ENCODE measurements around the gene TPRX1. TPM values are rescaled to one million over a fixed set of nuclear protein-coding genes. Genes with fewer than 3 reads are reported as not detected.
"Not testable (repeated sequence)": the region's sequence is repeated elsewhere in the genome, so short reads cannot be mapped to it uniquely, and the experiment has no call there.

Gene TPRX1
- total and polyA plus RNA-seq, 9 of the 15 experiments (the other 6 are each of a cell fraction or from before 2014, with no cell fraction given) = not detected

- H3K4me3 ChIP-seq; H3K9me1 ChIP-seq (ENCODE audit: control insufficient read depth, insufficient read depth, low read length); H3K4me2 ChIP-seq (ENCODE audit: insufficient read depth, low read length); intact Hi-C loops (cut with micrococcal nuclease); BruUV-seq (replicated peaks); H2AFZ ChIP-seq (ENCODE audit: low read depth, low read length); H3K36me3 ChIP-seq (ENCODE audit: control insufficient read depth, insufficient read depth, low read length); H3K27me3 ChIP-seq (ENCODE audit: control insufficient read depth in 2 of 2, insufficient read depth in 2 of 2, low read length in 2 of 2); in situ Hi-C loops (cut with MboI); H3K9me3 ChIP-seq (replicated peaks; ENCODE audit: control insufficient read depth, insufficient read depth, low read depth, low read length); FAIRE-seq; H3K27ac ChIP-seq (ENCODE audit: extremely low read depth, low read depth, low read length); DNase-seq (ENCODE audit: extremely low read depth in 1 of 4, low spot score in 3 of 4); H3K79me2 ChIP-seq (ENCODE audit: control insufficient read depth, insufficient read depth, low read length); ATAC-seq; H3K9ac ChIP-seq (ENCODE audit: insufficient read depth in 1 of 2, low read depth in 2 of 2, low read length in 2 of 2); H4K20me1 ChIP-seq (replicated peaks; ENCODE audit: control insufficient read depth, insufficient read depth, low read length): not testable (repeated sequence)
- ChIA-PET POLR2A (interaction anchor here (1.0 to 1.5 kb wide), 2 partner anchors 11 to 19 kb away, joined by 4 to 7 read pairs; no protein-coding TSS in a partner anchor), CTCF (ENCODE audit: low intra/inter-chr PET ratio) (interaction anchor here (0.6 to 0.7 kb wide), 2 partner anchors 24 to 97 kb away, joined by 4 to 6 read pairs; no protein-coding TSS in a partner anchor)
- peaks cover 0 to 20% of the 10 kb centered on the region in 2 experiments; a peak in 2 of 5 replicates for H3K4me1 ChIP-seq (replicated peaks in 1 of 2; ENCODE audit: control insufficient read depth in 2 of 2, insufficient read depth in 2 of 2, low read length in 2 of 2)
- TF ChIP-seq ZNF121 (CRISPR knock-in tag; conservative IDR thresholded peaks at IDR 0.05) = peak; percentile 80; the same call in 1 of the 2 replicates
- 45% methylated on average over 2 of the region's 3 CpGs for WGBS (ENCODE audit: insufficient coverage, low coverage, missing lambda C conversion rate)
Observed at GRCh38 chr19:47764705-47765104, 39.6 kb downstream of the TPRX1 start.

- H3K9me1 ChIP-seq (ENCODE audit: control insufficient read depth, insufficient read depth, low read length) = no peaks in the 10 kb centered on the region
- in situ Hi-C loops (cut with MboI) (no loop called here), intact Hi-C loops (cut with micrococcal nuclease) (no loop called here)
- DNase-seq (ENCODE audit: extremely low read depth in 1 of 4, low spot score in 3 of 4) (no peak), FAIRE-seq (no peak), ATAC-seq (no peak)
- peaks cover 0 to 20% of the 10 kb centered on the region in 2 experiments; a peak in 2 of 5 replicates for H3K4me1 ChIP-seq (replicated peaks in 1 of 2; ENCODE audit: control insufficient read depth in 2 of 2, insufficient read depth in 2 of 2, low read length in 2 of 2)
- H2AFZ ChIP-seq (ENCODE audit: low read depth, low read length) = no peak overlapping the region
- H3K79me2 ChIP-seq (ENCODE audit: control insufficient read depth, insufficient read depth, low read length) = no peaks in the 10 kb centered on the region
- no peak overlapping the region for H3K27ac ChIP-seq (ENCODE audit: extremely low read depth, low read depth, low read length)
- peaks cover 16% of the 10 kb centered on the region; the same call in 2 of the 3 replicates for H3K36me3 ChIP-seq (ENCODE audit: control insufficient read depth, insufficient read depth, low read length)
- H4K20me1 ChIP-seq (replicated peaks; ENCODE audit: control insufficient read depth, insufficient read depth, low read length) = no peaks in the 10 kb centered on the region; the same call in 1 of the 2 replicates
- peak overlapping the region in 1 of 2 experiments; percentile 19; a peak in 1 of 4 replicates for H3K9ac ChIP-seq (ENCODE audit: insufficient read depth in 1 of 2, low read depth in 2 of 2, low read length in 2 of 2)
- BruUV-seq (replicated peaks) = no TSS peak
- H3K4me2 ChIP-seq (ENCODE audit: insufficient read depth, low read length) = no peak overlapping the region
- H3K27me3 ChIP-seq (ENCODE audit: control insufficient read depth in 2 of 2, insufficient read depth in 2 of 2, low read length in 2 of 2) = no peaks in the 10 kb centered on the region
- WGBS (ENCODE audit: insufficient coverage, low coverage, missing lambda C conversion rate) = 51% methylated on average over 18 of the region's 18 CpGs
- ChIA-PET CTCF (ENCODE audit: low intra/inter-chr PET ratio) (no interaction called here), POLR2A (interaction anchor here (0.7 to 1.4 kb wide), 2 partner anchors 15 to 106 kb away, joined by 3 to 5 read pairs; partner anchors contain the start of gene SELENOW)
- no peaks in the 10 kb centered on the region for H3K9me3 ChIP-seq (replicated peaks; ENCODE audit: control insufficient read depth, insufficient read depth, low read depth, low read length)
- H3K4me3 ChIP-seq = no peak overlapping the region
- TF ChIP-seq BMI1 (IDR thresholded peaks at IDR 0.05; ENCODE audit: low read length) (no peak), AFF1 (IDR thresholded peaks at IDR 0.05; ENCODE audit: low read depth in 1 of 2, partially characterized antibody in 2 of 2) (no peak), ZNF282 (CRISPR knock-in tag; IDR thresholded peaks at IDR 0.05) (no peak), THRB (CRISPR knock-in tag; conservative IDR thresholded peaks at IDR 0.05) (no peak), MAFG (tag; conservative IDR thresholded peaks at IDR 0.05) (no peak), ZNF3 (CRISPR knock-in tag; IDR thresholded peaks at IDR 0.05) (no peak), SMARCA5 (IDR thresholded peaks at IDR 0.05) (peak; percentile 87)
Observed at GRCh38 chr19:47762615-47763308, 41.6 kb downstream of the TPRX1 start.
